Stimulated activated CD4-positive, alpha-beta T cell treated with anti-CD3 and anti-CD28 coated beads, Interleukin-12 subunit alpha, Interleukin-12 subunit beta, amount 100 ng/mL, for 4 hours (primary cell): ENCODE results near the gene MAX.
"Not testable (repeated sequence)": the region's sequence is repeated elsewhere in the genome, so short reads cannot be mapped to it uniquely, and the experiment has no call there.

Source experiments
- DNase-seq: peaks from one replicate; pipeline ENCODE4 v3.0.0-alpha.2; 2020

Gene MAX

GRCh38 chr14:65103150-65103760, 938 bp upstream of the MAX start:
- DNase-seq: no peak

- peak; percentile 33 for DNase-seq
These were observed 481 bp downstream of the MAX start for GRCh38 chr14:65101631-65102440.

DNA sequence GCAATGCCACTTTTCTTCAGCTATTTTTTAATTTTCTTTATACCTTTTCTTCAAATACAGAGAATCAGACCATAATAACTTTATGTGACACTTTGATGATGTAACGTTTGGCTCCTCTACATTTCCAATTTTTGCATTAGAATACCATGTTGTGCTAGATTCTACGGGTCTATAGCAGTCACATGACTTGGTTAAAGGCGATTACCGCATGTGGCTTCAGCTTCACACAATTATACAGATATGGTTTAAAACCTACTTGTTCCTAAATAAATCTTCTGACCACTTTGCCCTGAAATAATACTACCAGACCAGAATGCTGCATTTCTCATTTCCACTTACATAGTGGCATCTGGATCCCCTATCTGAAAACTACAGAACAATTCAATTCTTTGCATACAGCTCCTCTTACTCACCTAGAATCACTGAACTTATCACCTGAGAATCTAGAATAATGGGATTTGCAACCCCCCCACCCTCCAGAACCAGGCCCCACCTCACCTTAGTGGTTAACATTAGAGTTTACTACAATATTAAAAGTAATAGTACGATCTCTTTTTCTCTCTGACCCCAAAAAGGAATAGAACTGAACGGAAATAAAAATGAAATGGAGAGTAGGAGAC, 1.3 kb downstream of the MAX start:
- DNase-seq: no peak

DNA sequence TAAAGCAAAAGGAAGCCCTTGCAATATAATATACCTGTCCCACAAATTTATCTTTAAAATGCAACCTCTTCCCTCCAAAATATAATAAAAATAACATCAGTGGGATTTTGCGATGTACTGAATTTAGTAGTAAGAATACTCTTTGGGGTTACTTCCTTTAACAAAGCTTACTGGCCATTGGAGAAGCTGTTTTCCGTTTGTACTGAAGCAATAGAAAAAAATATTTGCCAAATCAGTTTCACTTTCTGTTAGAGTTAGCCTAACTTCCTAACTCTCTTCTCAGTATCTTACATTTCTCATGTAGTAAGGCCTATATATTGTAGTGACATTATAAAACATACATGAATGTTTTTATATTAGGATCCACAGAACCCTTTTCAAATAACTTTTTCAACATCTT, 3.7 kb downstream of the MAX start:
- no peak for DNase-seq

DNA sequence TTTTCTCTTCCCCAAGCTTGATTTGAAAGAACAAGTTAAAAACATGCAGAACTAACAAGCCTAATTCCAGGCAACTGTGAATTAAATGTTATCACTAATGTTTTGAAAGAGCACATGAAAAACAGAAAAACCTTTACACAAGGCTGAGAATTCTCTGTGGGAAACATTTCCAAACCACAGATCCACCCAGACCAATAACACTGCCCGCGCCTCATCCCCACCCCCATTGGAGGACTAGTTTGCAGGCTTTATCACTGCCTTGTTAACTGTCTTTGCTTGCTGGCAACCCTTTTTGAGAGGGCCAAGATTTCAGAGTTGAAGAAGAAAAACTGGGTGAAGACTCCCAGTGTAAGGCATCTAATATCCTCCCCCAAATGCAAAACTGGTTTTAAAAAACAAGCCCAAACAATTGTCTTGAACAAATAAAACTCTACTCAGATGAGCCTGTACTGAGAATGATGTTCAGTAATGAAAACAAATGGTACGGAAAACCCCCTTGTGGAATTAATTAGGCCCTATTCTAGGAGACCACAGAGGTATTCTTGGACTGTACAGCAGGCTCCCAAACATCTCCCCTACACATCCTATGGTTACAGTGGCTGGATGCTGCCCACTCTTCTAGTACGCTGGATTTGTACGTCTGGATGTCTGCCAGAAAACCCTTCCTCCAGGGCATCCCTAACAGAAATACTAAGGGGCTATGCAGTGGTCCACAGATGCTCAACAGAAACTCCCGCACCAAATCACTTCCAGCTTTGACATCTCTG, 5.8 kb downstream of the MAX start:
- no peak for DNase-seq

DNA sequence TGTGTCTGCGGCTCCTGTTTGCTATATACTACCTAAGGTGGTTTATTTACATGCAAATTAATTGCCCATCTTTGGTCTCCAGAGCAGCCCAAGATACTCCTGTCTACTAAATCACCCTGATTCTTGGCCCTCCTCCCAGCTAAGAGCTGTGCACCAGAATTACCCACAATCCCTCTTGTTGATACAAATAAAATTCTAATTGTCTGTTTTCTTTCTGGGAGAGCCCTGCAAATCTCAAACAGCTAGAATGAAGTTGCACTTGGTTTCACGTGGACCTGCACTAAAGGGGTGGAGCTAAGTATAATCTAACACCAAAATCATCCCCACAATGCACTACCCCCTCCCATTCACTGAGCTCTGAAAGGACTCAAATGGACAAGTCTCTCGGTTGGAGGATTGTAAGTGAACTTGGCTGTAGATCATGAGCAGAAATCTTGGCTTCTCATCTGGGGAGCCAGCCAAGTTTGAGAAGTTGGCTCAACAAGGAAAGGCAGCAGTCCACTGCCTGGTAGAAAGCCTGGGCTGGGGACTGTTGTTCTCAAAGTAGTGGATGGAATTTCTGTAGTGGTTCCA, 6.6 kb downstream of the MAX start:
- DNase-seq: no peak

GRCh38 chr14:65092349-65092748, 10.0 kb downstream of the MAX start:
- DNase-seq: no peak

DNA sequence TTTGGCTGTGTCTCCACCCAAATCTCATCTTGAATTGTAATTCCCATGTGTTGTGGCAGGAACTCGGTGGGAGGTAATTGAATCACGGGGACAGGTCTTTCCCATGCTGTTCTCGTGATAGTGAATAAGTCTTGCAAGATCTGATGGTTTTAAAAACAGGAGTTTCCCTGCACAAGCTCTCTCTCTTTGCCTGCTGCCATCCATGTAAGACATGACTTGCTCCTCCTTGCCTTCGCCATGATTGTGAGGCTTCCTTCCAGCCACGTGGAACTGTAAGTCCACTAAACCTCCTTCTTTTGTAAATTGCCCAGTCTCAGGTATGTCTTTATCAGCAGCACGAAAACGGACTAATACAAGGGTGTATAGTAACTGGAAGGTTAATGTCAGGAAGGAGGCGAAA, 14.5 kb downstream of the MAX start:
- not testable (repeated sequence) for DNase-seq

DNA sequence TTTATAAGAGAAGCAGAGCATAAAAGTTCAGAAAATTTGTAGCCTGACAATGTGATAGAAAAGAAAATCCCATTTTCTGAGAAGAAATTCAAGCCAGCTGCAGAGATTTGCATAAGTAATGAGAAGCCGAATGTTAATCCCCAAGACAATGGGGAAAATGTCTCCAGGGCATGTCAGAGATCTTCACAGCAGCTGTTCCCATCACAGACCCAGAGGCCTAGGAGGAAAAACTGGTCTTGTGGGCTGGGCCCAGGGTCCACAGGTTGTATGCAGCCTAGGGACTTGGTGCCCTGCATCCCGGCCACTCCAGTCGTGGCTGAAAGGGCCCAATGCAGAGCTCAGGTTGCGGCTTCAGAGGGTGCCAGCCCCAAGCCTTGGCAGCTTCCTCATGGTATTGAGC, 15.6 kb downstream of the MAX start:
- not testable (repeated sequence) for DNase-seq

DNA sequence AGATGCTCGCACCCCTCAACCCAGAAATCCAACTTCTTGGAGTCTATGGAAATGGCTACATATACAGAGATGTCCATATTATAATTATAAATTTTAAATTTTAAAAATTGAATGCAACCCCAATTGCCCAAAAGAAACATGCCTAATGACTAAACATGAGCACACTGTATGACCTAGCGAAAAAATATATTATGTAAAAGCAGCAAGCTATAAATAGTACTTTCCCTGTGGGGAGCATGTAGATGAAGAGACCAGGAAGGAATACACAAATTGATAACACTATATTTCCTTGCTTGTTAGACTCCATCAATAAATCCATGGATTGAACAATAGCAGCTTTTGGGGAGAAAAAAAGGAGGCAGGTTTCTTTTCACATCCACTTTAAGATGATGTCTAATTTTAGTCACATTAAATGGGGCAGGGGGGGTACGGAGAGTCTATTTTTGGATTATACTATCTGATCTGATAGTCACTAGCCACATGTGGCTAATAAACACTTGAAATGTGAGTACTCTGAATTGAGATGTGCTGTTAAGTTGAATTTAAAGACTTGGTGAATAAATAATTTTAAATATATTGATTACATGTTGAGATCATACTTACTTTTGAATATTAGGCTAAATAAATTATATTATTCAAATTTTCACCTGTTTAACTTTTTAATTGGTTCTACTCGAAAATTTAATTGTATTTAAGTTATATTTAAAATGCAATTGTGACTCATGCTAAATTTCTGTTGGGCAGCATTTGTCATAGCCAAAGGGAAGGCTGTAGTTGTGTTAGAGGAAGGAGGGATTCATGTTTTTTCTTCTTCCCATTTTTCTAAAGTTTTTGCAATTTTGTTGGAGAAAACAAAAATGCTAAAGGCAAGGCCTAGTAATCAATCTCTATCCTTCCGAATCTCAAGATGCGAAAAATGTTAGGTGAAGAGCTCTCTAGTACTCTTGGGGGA, 17.5 kb downstream of the MAX start:
- no peak for DNase-seq

DNA sequence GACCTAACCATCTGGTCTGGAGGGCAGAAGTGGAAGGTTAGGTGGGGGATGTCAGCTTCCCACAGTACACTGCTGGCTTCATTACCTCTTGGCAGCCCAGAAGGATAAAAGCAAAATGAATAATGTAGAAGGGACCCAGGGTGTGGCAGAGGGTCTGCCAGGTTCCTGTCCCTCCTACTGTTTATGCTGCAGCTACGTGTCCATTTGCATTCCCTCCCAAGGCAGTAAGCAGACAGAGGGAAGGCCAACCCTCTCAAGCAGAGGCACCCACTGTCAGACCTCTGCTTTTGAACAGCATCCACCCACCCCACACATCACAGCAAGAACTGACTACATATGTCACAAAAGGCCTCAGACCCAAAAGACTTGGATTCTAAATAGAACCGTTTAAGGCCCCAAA, 19.4 kb downstream of the MAX start:
- DNase-seq: no peak

DNA sequence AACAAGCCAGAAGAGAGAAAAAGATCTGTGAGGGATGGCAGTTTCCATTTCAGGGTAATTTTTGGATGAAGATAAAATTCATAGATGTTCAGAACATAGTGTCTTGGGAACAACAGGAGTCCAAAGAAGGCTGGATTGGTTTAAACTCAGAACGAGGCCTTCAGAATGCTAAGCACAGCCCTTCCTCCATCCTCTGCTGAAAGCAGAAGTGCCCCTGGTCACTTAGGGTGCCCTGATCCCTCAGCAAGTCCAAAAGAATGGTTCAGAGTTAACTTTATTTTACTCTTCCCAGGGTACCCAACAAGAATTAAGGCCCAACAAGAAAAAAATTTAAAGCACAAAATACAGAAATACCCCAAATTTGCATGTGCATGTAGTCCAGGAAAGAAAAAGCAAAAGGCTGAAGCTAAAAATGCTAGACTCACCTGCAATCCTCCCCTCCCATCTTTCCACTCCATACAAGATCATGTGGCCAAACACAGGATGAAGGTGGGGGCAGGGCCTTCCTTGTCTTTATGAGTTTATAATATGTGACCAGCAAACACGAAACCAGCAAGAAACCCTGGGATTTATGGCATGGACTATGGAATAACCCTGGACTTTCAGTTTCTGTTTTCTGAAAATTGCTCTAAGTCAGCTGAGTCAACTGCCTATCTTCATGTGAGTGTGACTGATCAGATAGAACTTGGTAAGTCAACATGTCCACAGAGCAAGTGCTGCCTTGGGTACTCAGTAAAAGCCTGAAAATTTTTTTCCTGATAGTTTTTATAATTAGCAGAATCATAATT, 21.2 kb downstream of the MAX start:
- no peak for DNase-seq

DNA sequence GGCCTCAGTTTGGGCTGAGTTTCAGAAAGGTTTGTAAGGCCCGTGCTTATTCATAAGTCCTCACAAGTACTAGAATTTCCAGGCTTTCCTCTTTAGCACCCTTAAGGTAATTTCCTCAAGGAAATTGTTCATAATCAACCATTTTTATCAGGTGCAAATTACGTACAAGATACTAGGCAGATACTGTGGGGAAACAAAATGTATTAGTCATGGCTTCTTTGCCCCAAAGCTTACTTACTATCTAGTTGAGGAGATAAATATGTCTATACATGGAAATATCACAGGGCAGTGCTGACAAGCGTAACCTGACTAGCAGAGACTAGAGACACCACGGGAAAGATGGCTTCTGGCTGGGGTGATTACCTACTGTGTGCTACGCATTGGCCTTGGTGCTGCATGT, 22.5 kb downstream of the MAX start:
- DNase-seq: no peak

DNA sequence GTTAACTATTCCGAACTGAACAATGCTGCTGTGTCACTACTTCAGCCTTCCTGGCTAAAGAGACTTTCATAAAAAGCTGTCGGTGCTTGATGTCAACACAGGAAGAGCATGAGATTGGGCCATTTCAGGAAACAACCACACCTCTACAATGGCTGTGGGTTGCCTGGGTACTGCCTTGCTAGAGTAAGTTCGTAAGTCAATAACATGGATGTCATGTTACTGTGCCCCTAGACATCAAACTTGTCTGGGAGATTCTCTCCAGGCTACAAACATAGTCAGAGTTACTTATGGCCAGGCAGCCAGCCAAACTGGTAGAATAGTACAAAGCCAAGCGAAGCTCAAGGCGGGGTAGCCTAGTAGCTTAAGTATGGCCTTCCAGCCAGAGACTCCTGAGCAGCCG, 23.1 kb downstream of the MAX start:
- DNase-seq: no peak

DNA sequence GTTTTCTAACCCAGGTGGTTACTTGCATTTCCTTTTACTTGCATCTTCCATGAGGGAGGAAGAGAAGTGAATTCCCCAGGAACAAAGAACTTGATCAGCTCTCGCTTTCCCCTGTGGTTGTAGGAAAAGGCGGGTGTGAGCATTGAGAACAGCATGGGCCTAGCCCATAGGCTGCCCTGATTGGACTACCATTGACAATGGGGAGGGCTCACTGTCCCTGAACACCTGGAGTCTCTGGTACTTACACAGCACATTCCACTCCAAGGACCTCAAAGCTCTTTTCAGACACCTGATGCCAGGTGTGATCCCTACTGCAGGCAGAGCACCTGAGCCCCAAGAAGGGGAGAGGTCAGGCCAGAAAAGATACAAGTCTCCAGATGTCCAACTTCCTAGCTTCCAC, 25.0 kb downstream of the MAX start:
- no peak for DNase-seq

DNA sequence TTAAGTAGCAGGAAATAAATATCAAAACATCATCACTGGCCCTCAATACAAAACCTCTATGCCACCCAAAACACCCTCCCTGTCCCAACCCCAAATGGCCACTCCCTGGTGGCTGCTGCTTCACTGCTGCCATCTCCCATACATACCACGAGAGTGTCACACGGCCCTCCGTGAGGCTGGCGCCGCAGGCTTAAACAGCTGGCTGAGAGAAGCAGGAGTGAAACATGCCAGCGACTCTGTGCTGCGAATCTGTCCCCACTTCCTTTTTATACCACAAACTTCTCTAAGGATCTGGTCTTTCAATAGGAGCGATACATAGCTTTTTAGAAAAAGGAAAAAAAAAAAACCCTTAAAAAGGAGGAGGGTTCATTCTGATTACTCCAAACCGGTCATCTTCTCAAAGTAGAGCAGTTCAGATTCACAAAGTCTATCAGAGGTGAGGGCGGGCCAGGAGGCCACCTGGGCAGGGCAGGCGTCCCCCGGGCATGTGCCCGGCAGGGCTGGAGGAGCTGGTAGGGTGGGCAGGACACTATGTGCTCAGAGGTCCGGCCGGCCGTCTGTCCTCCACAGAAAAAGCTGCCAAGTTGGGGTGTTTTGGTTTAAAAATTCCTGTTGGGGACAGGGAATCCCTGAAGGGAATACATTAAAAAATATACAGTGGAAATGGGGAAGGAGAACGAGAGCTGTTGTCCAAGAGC, 26.5 kb downstream of the MAX start:
- no peak for DNase-seq

DNA sequence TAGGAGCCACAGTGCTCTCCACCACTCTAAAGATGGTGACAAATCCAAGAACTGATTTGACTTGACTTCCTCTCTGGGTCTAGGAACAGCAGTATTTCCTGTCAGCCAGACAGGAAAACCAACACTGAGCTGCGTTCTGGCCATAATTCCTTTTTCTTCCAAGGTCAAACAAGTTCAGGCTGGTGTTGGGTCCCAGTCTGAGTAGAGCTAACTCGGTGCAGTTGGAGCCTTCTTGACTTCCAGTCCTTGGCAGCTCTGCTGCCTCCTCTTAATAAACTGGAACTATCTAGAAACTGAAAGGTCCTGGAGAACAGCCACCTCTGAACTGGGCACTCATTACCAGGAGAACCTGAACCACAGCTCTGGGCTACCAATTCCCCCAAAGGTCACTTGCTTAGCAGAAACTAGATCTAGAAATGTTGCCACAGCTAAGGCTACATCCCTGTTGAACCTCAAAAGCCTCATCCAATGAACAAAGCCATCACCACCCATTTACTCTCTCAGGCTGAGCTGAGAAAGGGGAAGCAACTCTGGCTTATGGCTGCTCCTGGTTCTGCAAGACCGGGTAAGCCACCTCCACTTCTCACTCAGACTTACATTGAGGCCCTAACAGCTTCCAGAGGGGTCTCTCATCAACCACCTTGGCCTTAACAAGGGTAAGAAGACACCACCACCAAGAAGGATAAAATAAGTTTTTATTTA, 27.7 kb downstream of the MAX start:
- no peak for DNase-seq

DNA sequence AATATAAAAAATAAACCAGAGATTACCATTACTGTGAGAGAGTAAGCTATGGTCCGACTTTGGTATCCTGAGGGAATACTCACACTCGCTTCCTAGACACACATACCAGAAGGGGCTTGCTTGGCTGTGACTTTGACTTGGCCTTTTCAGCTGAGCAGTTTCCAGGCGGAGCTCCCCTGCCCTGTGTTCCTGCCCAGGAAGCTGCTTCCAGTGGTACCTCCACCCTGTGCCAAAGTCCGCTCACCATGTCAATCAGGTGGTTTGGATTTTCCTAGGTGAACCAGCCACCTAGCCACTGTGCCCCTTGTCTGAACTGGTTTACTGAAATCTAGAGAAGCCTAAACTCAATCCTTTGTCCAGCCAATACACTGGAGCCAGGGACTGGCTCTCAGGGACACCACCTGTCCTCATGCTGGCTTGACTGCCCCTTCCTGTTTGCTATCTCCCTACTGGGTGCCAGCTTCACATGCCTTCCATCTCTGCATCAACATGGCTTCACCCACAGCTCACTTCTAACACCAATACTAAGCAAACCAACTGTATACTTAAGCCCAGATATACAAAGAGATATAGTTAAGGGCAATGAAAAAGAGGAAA, 28.6 kb downstream of the MAX start:
- no peak for DNase-seq

- no peak for DNase-seq
These were observed 29.4 kb downstream of the MAX start for GRCh38 chr14:65072937-65073336.
